Stimulated activated CD4-positive, alpha-beta T cell treated with anti-CD3 and anti-CD28 coated beads, Interleukin-4, amount 100 ng/mL, for 1 hour (primary cell): ENCODE data around the gene FATE1.

Source experiments
- DNase-seq: peaks from one replicate; pipeline ENCODE4 v3.0.0-alpha.2; 2020

The FATE1 gene

GRCh38 chrX:151704041-151704663 is 11.7 kb upstream of the FATE1 start:
- DNase-seq = no peak

DNA sequence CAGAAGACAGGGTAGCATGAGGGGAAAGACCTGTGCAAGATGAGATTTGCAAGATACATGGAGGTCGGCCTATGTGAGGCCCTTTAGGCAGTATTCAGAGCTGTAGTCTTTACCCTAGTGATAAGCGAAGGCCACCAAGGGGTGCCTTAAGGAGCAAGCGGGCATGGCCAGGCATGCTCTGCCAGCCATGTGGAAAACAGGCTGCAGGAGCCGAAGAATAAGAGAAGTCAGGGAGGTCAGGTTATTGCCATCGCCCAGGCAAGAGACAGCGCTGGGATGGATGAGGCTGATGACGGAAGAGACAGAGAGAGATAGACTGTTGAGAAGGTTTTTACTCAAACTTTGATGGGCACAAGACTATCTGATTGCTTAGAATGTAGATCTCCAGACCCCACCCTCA is 7.0 kb upstream of the FATE1 start:
- no peak for DNase-seq

- DNase-seq = no peak
Observed at GRCh38 chrX:151710457-151710856, 5.4 kb upstream of the FATE1 start.

GRCh38 chrX:151711154-151711553 is 4.7 kb upstream of the FATE1 start:
- DNase-seq = no peak

GRCh38 chrX:151711787-151712186 is 4.0 kb upstream of the FATE1 start:
- DNase-seq = no peak

DNA sequence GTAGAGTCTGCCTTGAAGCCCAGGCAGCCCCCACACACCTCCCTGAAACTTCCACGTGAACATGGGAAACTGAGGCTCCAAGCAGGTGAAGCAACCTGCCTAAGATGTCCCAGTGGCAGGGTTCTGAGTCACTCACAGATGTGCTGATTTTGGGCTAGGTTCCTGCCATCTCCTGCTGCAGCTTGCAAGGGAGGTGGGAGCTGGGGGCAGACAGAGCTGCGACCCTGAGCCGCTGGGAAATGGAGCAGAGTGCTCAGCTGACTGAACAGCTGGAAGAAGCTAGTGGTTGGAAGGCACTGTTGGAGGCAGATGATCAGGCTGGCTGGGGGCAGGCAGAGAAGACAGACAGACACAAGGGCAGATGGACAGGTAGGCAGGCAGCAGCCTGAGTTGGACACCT is 3.6 kb upstream of the FATE1 start:
- no peak for DNase-seq

DNA sequence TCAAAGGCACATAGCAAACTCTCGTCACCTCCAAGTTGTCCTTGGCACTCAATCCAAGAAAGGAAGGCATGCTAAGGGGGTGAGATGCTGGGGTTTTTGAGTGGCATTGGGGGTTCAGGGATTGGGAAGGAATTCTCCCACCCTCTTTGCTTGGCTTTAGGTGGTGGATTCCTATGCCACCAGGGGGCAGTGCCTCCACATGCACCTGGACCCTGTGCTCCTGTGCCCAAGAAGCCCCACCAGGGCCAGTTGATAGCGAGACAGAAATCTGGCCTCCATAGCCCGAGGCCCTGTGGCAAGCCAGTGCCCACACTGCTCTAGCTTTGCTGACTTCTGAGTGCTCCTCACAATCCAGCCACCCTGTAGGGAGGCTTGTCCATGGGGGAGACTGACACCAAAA is 2.0 kb upstream of the FATE1 start:
- DNase-seq = no peak

DNA sequence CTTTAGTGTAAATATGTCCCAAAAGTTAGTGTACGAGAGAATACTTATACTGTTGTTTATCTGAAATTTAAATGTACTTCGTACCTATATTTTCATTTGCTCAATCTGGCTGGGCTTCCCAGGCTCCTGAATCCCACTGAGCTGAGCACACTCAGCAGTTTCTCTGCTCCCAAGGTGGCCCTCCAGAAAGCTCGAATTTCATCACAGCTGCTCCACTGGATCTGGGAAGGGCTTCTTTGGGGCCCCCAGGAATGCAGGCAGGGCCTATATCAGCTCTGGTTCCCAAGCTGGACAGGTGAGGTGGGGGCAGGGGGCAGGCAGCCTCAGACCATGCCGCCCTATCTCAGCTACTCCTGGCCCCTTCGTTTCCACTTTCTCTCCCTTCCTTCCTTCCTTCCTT is 1.5 kb upstream of the FATE1 start:
- DNase-seq = no peak

DNA sequence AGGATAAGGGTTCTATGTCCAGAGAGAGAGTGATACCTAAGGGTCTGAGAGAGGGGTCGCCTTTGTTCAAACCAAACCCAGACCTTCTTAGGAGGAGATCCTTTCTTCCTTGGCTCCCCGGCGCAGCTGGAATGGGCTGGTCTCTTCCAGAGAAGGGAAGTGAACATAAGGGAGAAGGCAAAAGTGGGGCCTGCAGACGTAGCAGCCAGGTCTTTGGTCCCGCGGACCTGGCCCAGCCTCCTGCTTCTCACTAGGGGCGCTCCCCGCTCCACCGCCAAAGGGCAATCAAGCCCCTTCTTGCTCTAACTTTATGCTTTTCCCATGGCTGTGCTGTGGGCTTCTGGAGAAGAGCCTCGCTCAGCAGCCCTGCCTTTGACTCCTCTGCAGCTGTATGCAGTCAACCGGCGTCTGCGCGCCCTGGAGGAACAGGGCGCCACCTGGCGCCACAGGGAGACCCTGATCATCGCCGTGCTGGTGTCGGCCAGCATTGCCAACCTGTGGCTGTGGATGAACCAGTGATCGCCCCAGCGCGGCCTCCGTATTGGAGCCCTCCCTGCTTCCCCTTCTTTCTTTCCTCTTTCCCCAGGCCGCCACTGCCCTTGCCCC is 6.5 kb downstream of the FATE1 start:
- no peak for DNase-seq

GRCh38 chrX:151723156-151723760 is 7.4 kb downstream of the FATE1 start:
- DNase-seq = no peak

DNA sequence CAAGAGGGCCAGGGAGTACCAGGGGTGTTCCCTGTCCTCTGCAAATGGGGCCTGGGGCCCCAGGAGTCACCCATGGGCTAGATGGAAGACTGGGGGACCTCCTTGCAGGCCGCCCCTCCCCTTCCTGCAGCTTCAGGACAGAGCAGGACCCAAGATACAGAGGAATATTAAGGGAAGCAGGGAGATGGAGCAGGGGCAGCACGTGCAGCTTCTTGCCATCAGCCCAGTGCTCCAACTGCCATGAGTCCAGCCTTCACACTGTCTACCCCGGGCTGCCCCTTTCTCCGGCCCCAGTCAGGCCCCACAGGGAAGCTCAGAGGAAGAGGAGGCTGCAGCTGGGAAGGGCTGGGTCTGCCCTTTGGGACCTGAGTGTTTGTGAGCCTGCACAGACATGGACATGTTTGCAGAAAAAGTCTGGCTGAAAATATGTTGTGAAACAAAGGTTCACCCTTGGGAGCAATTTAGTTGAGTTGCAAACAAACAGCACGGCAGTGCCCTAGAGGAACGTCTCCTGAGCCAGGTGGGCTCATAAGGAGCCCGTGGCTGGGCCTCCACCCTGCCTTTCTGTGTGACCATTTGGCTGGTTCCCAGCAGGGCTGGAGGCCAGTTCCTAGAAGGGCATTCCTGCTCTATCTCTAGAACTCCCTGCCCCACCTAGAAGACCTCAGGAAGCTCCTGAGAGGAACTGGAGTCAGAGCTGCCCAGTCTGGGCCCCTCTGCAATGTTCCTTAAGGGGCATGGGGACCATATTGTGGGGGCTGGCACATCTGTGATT is 8.9 kb downstream of the FATE1 start:
- DNase-seq = no peak

- DNase-seq = no peak
Observed at GRCh38 chrX:151725338-151725614, 9.4 kb downstream of the FATE1 start.

DNA sequence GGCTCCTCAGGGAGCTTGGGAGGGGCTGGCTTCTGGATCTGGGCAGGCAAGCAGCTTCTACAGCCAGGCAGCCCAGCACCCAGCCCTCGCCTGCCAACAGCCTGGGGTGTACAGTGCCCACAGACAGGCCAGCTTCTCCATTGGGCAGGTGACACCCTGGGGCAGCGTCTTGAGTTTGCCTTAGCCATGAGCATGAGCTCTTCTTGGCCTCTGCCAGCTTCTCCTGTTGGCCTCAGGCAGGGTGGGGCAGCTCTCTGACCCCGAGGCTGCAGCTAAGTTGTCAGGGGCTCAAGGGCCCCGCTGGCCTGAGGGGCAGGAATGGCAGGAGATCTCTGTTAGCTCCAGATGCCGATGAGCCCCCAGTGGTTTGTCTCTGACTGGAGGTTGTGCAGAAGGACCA is 10.9 kb downstream of the FATE1 start:
- DNase-seq = no peak

DNA sequence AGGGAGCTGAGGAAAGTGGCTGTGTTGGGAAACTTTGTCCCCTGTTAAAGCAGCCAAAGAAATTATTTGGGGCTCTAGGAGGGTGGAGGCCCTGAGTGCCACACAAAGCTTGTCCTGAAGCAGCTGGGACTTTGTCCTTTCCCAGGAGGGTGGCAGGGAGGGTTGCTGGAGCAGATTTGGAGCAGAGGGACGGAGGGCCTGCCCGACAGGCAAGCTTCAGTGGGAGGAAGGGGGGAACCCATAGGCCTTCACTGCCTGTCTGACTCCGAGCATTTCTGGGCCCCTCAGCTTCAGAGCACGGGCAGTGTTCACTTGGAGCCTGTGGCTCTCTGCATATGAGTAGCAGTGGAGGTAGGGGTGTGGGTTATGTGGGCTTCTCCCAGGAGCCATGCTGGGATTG is 11.5 kb downstream of the FATE1 start:
- DNase-seq = no peak

DNA sequence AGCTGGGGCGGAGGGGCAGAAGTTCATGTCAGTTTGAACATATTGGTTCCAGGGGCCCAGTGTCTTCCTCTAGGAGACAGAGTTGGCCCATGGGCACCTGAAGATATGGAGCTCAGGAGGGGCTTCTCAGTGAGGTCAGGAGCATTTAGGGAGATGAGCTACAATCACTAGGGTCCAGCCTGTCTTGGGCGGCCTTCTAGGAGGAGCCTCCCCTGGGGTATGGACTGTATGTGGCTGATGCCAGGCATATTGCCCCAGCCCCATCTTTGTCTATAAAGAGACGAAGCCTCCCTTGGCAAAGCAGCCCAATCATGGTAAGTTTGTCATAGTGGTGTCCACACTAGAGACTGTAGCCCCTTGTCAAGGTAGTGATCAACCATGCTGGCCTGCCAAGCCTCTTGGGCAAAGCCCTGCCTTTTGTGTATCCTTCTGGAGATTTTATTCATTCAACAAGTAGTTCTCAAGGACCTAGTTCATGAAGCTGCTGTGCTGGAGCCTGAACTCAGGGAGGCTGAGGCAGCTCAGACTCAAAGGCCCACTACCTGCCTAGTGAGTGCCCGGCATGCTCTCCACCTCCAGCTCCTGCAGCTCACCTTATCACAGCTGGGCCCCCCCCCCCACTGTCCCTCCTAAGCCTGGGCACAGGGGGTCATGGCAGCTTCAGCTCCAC is 13.4 kb downstream of the FATE1 start:
- DNase-seq = no peak

DNA sequence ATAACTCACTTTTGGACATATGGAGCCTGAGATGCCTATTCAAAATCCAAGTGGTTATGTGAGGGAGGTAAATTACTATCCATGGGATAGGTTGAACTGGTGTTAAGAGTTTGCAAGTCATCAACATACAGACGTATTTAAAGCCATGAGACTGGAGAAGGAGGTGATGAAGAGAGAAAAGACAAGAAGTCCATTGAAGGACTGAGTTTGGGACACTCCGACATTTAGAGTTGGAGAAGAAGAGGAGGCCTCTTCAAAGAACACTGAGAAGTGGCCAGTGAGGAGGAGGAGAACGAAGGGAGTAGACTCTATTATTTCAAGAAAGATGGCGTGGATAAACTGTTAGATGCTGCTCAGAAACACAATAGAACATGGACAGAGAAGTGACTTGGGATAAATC is 18.6 kb downstream of the FATE1 start, which contains the start of gene CNGA2:
CNGA2 (plus strand) TSS at position 301 of the 400 bp plus-strand sequence. CDS start 3,738 bp downstream, outside the sequence.
- DNase-seq = no peak

GRCh38 chrX:151735219-151735618 is 19.4 kb downstream of the FATE1 start:
- no peak for DNase-seq

- DNase-seq = no peak
Observed at GRCh38 chrX:151736685-151737084, 20.9 kb downstream of the FATE1 start.

GRCh38 chrX:151737494-151737893 is 21.7 kb downstream of the FATE1 start:
- no peak for DNase-seq

DNA sequence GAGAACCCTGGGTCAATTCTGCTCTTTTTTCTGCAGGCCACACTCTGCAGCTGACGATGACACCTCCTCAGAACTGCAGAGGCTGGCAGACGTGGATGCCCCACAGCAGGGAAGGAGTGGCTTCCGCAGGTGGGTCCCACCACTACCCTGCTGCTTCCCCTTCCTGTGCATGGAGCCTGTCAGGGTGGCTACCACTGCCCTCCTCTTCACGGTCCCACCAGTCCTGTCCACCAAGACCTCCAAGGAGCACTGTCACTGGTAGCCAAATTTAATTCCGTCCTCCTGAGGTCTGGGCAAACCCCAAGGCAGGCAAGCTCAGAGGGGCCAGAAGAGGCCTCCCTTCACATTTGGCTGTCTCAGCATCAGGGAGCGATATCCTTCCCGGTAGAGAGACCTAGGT is 22.9 kb downstream of the FATE1 start:
- DNase-seq = no peak

- DNase-seq = no peak
Observed at GRCh38 chrX:151741606-151742005, 25.8 kb downstream of the FATE1 start.

- no peak for DNase-seq
Observed at GRCh38 chrX:151742311-151742710, 26.5 kb downstream of the FATE1 start.

- no peak for DNase-seq
Observed at GRCh38 chrX:151743651-151744470, 28.0 kb downstream of the FATE1 start.
